SU-DHL-6 (cell line): ENCODE results near the gene NME8.

Experiments
- EZH2phosphoT487 ChIP-seq: fragments of 200-600 bp; sonication (generic), shearing (Covaris generic); conservative IDR thresholded peaks from 2 replicates; pipeline ENCODE4 v1.6.1; 2018; ENCODE audit warnings: mild to moderate bottlenecking, antibody characterized with exemption, low read length, moderate library complexity, mixed read lengths
- TF ChIP-seq, protein P1 (sequence below): fragments of 200-600 bp; sonication (generic); IDR thresholded peaks from one replicate; pipeline ENCODE4 v1.5.1; 2017; ENCODE audit warnings: antibody characterized with exemption, mild to moderate bottlenecking, low read length, moderate library complexity; ENCODE audit not compliant: insufficient read depth, poor library complexity, severe bottlenecking

DNA sequence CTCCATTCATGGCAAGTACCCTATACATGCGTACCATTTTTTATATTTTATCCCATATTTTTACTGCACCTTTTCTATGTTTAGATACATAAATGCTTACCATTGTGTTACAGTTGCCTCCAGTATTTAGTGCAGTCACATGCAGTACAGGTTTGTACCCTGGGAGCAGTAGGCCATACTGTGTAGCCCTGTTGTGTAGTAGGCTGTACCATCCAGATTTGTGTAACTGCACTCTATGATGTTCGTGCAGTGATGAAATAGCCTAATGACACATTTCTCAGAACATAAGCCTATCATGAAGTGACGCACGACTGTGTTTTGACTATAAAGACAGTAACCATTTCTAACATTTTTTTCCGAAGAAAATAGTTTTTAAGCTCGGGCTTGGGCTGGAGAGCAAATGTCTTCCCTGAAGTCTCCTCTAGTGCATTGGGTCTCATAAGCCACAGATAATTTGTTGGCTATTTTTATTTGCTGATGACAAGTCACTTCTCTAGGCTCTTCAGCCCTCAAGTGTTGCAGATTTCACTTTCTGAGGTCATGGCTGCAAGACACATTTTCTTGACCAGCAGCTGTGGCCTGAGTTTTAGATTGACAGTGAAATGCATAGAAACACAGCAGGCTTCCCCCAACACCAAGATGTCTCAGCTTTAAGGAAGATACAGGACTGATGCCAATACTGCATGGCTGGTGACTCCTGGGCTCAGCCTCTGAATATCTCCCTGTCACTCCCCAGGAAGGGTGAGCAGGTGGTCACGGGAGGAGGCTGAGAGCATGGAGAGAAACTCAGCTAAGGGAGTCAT is 98.9 kb downstream of the NME8 start:
- TF ChIP-seq, protein P1, sequence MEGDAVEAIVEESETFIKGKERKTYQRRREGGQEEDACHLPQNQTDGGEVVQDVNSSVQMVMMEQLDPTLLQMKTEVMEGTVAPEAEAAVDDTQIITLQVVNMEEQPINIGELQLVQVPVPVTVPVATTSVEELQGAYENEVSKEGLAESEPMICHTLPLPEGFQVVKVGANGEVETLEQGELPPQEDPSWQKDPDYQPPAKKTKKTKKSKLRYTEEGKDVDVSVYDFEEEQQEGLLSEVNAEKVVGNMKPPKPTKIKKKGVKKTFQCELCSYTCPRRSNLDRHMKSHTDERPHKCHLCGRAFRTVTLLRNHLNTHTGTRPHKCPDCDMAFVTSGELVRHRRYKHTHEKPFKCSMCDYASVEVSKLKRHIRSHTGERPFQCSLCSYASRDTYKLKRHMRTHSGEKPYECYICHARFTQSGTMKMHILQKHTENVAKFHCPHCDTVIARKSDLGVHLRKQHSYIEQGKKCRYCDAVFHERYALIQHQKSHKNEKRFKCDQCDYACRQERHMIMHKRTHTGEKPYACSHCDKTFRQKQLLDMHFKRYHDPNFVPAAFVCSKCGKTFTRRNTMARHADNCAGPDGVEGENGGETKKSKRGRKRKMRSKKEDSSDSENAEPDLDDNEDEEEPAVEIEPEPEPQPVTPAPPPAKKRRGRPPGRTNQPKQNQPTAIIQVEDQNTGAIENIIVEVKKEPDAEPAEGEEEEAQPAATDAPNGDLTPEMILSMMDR, result no peak
- no peak for TF ChIP-seq EZH2phosphoT487
